Fibroblast of pulmonary artery (primary cell): ENCODE results near the gene PTGIR.
A peak's percentile ranks its signal among the peaks of the same experiment; 100 is the strongest.

Experiments used
- DNase-seq: peaks from one replicate; pipeline ENCODE4 v3.0.0-alpha.2; 2010; ENCODE audit warnings: low read depth
- H3K4me3 ChIP-seq: replicated peaks from 2 replicates; pipeline ENCODE4 v1.5.1; 2011; ENCODE audit warnings: low read depth, mild to moderate bottlenecking, control low read depth, low read length, moderate library complexity
- CTCF ChIP-seq: IDR thresholded peaks from 2 replicates; pipeline ENCODE4 v1.5.1; 2011; ENCODE audit warnings: mild to moderate bottlenecking, control low read depth, low read length, inconsistent platforms; ENCODE audit errors: missing control alignments

PTGIR gene

GRCh38 chr19:46648961-46649960 is 24.4 kb upstream of the PTGIR start:
- no peak for TF ChIP-seq CTCF
- no peak for DNase-seq
- no peak overlapping the region for H3K4me3 ChIP-seq

DNA sequence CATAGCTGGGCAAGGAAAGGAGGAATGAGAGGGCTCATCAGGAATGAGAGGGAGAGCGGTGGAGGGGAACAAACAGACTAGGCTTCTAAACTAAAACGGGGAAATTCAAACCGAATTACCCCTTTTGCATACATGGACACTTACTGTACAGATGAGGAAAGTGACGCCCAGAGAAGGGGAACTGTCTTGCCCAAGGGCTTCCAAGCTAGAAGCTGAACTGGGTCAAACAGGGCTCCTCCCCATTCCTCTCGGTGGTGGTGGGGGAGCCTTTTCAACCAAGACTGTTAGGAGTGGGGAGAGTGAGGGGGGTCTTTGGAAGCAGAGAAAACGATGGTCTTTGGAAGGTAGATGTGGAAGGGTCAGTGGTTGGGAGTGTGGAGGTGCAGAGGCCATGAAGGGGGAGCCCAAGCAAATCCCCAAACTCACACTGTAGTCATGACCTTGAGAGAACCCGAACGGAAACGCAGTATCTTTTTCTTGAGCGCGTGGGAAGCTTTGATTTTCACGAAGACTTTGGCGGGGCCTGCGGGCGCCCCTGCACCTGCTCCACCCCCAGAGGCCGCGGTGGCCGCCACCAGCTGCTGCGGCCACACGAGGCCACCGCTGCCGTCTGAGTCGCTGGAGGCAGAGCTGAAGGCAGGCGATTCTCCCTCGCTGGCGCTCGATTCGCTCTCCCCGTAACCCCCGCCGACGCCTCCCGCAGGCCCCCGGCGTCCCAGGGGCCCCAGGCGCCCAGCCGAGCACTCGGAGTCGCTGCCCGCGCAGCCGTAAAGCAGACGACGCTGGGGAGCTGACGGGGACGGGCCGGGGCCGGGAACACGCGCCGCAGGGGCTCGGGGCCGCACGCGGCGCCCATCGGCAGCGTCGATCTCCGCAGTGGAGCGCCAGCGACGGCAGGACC is 23.4 kb upstream of the PTGIR start:
- H3K4me3 ChIP-seq, result no peak overlapping the region
- no peak for DNase-seq
- no peak for TF ChIP-seq CTCF

- TF ChIP-seq CTCF, result no peak
- no peak for DNase-seq
- no peak overlapping the region for H3K4me3 ChIP-seq
Measured at GRCh38 chr19:46646402-46646801, 21.5 kb upstream of the PTGIR start.

DNA sequence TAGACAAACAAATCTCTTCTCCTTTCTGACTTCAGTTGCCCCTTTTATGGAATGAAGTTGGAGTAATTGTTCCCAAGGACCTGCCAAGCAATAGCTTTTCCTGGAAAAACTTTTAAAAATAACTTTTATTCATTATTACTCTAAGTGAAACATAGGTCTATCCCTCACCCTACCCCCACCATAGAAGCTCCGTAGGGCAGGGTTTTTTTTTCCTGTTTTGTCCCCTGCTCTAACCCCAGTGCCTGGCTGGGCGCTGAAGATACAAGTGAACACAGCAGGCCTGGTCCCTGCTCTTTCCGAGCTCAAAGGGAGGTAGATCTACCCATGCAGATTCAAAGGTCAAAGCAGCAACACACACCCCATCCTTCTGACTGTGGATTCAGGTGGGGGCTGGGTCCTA is 19.8 kb upstream of the PTGIR start:
- no peak for DNase-seq
- no peak for TF ChIP-seq CTCF
- no peak overlapping the region for H3K4me3 ChIP-seq

DNA sequence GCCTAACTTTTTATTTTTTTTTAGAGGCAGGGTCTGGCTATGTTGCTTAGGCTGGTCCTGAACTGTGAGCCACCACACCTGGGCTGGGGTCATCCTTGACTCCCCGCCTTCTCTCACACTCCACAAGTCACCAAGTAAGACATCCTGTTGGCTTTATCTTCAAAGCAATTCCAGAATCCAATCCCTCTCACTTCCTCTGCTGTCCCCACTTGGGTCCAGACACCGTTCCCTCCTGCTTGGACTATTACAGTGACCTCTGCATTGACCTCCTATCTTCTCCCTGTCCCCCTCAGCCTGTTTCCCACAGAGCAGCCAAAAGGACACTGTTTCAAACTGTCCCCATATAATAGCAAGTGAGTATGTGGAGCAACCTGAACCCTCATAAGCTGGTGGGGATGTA is 15.8 kb upstream of the PTGIR start:
- TF ChIP-seq CTCF, result no peak
- DNase-seq, result no peak
- H3K4me3 ChIP-seq, result no peak overlapping the region

DNA sequence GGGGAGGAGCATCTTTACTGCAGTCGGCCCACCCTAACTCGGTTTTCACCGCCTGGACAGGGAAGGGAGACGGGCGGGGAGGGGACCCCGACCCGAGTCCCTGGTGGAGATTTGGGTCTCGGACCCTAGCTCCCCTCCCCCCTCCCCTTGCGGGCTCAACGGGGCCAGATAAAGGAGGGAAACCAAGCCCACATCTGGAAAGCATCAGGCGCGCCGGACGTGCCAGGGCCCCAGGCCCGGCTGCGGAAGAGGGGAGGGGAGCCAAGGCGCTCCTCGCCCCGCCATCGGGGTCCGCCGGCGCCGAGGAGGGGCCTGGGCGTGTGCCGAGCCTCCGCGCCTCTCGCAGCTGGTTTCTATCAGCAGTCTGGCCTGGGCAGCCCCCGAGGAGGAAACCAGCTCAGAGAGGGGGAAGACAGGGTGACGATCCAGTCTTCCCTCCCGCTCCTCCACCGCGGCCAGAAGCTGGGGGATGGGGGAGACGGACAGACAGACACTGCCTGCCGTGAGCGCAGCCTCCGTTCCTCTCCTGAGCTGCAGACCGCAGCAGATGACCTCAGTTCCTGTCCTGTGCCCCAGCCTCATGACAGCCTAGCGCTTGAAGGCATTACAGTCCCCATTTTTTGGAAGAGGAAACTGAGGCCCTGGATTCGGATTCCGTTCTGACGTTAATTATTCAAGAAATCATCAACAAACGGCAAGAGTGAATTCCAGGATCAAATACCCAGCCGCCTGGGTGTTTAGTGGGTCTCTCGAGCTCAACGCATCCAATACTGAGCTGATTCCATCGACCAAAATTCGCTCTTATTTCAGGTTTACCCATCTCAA is 14.7 kb upstream of the PTGIR start:
- DNase-seq, result peak; percentile 88
- TF ChIP-seq CTCF, result no peak
- peak overlapping the region; percentile 59 for H3K4me3 ChIP-seq
